ENCODE data around the gene VPS51. TPM values are rescaled to one million over a fixed set of nuclear protein-coding genes. Genes with fewer than 3 reads are reported as not detected.

The VPS51 gene
- total RNA-seq (2022; extraction: Qiagen RNA extraction): 55.8 to 61.2 TPM (median 60.5 TPM) in 5 replicates

DNA sequence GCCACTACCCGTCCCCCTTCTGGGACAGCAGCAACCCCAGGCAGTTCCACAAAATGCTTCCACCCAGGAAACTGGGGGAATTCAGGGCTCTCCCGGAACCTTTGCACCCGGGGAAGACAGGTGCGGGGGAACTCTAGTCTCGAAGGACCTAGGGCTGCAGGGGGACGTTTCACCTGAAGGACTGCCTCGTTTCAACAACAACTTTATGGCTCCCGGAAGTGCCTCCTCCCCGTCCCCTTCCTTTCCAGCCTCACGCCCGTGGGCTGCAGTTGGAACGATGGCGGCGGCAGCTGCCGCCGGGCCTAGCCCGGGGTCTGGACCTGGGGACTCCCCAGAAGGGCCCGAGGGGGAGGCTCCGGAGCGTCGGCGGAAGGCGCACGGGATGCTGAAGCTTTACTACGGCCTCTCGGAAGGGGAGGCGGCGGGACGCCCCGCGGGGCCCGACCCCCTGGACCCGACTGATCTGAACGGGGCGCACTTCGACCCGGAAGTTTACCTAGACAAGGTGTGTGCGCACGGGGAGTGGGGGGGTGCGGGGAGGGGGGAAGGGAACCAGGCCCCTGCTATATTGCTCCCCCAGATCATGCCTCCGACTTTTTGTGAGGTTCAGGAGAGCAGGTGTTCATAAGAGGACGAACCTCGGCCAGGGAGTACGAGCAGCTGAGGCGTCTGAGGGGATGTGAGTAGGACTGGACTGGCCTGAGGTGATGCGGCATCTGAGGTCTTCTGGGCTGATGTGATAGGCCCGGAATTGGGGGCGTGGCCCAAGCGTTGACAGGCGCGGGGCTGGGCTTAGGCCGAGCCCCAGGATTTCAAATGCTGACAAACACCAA is at the start of gene VPS51:
VPS51 (plus strand) TSS at position 241 of the 833 bp plus-strand sequence; CDS start at position 278, 37 bp downstream.

GRCh38 chr11:65058419-65059054 is 37.5 kb upstream of the VPS51 start, which contains the start of gene NAALADL1:
Gene NAALADL1 (minus strand): TSS chr11:65058553. CDS start chr11:65058521, 32 bp downstream.

GRCh38 chr11:65083834-65084597 is 12.0 kb upstream of the VPS51 start, which contains the start of the genes CDCA5 and ZFPL1:
Gene CDCA5 (minus strand): TSS chr11:65084040. CDS start chr11:65083978, 62 bp downstream.
Gene ZFPL1 (plus strand): TSS chr11:65084222. CDS start chr11:65084699, 477 bp downstream.

DNA sequence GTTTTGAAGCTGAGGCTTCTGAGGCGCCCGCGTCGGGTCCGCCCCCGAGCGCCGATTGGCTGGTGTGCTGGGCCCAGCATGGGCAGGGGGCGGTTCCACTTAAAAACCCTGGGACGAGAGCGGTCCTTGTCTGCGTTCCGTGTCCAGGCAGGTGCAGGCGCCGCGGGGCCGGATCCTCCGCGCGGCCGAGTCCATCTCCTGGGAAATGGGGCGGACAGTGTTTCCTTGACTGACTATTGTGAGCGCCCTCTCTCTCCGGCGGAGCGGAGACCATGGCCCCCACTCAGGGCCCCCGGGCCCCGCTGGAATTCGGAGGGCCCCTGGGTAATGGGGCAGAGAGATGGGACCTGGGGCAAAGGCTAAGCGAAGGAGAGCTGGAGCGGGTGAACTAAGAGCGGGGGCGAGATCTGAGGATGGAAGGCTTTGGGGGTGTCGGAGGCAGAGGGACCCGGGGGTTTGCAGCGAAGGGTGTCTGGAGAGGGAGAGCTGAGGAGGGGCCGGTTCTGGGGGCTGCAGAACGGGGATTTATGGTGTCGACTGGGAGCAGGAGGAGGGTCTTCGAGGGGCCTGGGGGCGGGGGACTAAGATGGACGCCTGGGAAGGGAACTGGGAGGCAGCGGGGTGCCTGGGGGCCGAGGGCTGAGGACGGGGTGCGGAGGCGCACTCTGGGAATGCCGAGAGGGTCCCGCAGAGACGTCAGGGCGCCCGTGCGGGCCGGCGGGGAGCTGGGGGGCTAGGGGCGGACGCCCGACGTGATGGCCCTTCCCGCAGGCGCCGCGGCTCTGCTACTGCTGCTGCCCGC is 15.9 kb downstream of the VPS51 start, which contains the start of gene TM7SF2:
TM7SF2 (plus strand) TSS at position 129 of the 802 bp plus-strand sequence; CDS start at position 273, 144 bp downstream.

DNA sequence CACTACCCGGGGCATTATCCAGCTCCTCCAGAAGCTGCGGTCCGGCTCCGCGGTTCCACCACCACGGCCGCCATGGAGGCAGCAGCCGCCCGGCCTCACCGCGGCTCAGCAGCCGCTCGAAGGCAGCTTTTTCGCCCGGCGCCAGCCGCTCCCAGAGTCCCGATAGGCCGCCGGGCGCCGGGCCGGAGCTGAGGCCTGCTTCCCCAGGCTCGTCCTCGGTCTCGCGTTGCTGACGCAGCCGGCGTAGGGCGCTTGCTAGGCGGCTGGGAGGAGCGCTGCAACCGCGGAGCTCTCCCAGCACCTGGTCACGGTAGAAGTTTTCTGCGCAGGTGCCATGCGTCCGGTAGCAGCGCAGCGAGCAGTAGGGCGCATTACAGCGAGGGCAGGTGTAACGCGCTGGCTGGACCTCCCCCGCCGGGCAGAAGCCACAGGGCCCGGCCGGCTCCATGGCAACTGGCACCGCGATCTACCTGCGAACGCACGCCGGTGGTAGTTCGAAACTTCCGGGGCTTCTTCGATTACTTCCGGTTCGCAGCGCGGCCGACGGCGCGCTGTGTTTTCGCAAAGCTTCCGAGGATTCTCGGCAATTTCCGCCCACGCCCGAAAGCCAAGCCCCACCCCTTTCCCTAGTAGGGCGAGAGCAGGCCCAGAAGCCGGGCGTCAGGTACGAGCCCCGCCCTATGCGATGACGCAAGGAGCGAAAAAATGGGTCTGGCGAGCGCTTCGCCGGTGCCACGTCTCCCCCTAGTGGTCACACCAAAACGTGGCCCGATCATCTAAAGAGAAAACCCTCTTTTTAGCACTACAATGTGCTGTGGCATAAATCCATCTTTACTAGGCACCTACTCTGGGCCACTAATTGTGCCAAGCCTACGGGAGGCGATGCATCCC is 21.4 kb downstream of the VPS51 start, which contains the start of gene ZNHIT2:
ZNHIT2 (minus strand) TSS at position 496 of the 891 bp plus-strand sequence; CDS start at position 448, 48 bp downstream.

DNA sequence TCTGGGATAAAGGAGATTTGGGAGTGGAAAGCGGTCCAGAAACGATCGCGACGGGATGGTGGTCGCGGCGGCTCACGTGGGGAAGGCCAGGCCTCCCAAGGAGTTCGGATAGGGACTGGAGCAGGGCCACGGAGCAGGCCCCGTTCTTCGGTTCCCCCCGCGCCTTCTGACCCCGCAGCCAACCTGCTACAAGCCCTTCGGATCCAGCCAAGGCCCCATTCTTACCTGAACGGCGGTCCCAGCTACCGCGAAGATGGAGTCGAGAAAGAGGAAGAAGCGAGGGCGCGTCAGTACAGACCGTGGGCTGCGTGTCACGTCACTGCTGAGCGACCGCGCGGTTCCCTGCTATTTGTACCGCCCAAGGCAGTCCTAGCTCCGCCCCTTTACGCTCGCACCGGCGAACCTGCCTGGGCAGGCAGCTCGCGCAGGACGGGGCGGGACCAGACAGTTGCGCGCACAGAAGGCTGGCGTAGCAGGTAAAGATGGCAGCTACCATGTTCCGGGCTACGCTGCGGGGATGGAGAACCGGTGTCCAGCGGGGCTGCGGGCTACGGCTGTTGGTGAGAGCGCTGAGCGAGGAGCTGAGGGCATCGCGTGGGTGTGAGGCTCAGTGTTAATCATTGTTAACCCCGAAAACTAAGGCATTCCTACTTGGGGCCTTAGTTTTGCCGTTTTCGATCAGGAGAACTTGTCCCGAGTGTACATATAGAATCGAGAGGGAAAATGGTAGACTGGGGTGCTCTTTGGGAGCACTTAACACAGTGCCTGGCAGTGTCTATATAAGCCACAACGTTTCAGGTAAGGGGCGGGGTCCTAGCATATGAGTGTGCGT is 26.1 kb downstream of the VPS51 start, which contains the start of the genes FAU and MRPL49:
FAU (minus strand) TSS at position 270 of the 832 bp plus-strand sequence. CDS start 321 bp downstream, outside the sequence.
MRPL49 (plus strand) TSS at position 457 of the 832 bp plus-strand sequence; CDS start at position 483, 26 bp downstream.

GRCh38 chr11:65134240-65134951 is 38.4 kb downstream of the VPS51 start, which contains the start of gene SYVN1:
Gene SYVN1 (minus strand): TSS chr11:65134519. CDS start chr11:65133601, 918 bp downstream.

Other genes with a start within 250 kb of the VPS51 start
- gene EHD1, start 217.6 kb upstream of the VPS51 start, total RNA-seq (2022; extraction: Qiagen RNA extraction): 83.3 to 124 TPM (median 119 TPM) in 5 replicates
- gene ATG2A, start 179.0 kb upstream of the VPS51 start, total RNA-seq (2022; extraction: Qiagen RNA extraction): 11.0 to 20.8 TPM (median 19.2 TPM) in 5 replicates
- 3.5 to 4.4 TPM (median 4.1 TPM) in 5 replicates for gene PPP2R5B, start 171.5 kb upstream of the VPS51 start, total RNA-seq (2022; extraction: Qiagen RNA extraction)
- gene GPHA2, start 160.3 kb upstream of the VPS51 start, total RNA-seq (2022; extraction: Qiagen RNA extraction): not detected in 5 replicates
- not detected in 5 replicates for gene MAJIN, start 124.1 kb upstream of the VPS51 start, total RNA-seq (2022; extraction: Qiagen RNA extraction)
- 0.33 to 0.65 TPM (median 0.47 TPM) in 5 replicates for gene BATF2, start 99.2 kb upstream of the VPS51 start, total RNA-seq (2022; extraction: Qiagen RNA extraction)
- 172 to 187 TPM (median 178 TPM) in 5 replicates for gene ARL2, start 82.1 kb upstream of the VPS51 start, total RNA-seq (2022; extraction: Qiagen RNA extraction)
- gene SNX15, start 68.8 kb upstream of the VPS51 start, total RNA-seq (2022; extraction: Qiagen RNA extraction): 18.9 to 23.9 TPM (median 22.8 TPM) in 5 replicates
- 33.5 to 51.7 TPM (median 49.0 TPM) in 5 replicates for gene SAC3D1, start 55.0 kb upstream of the VPS51 start, total RNA-seq (2022; extraction: Qiagen RNA extraction)
- gene NAALADL1, start 37.7 kb upstream of the VPS51 start, total RNA-seq (2022; extraction: Qiagen RNA extraction): 0.18 TPM in 1 of 5 replicates, not detected in the others
- 64.4 to 77.1 TPM (median 72.9 TPM) in 5 replicates for gene CDCA5, start 12.2 kb upstream of the VPS51 start, total RNA-seq (2022; extraction: Qiagen RNA extraction)
- gene ZFPL1, start 12.0 kb upstream of the VPS51 start, total RNA-seq (2022; extraction: Qiagen RNA extraction): 33.7 to 38.4 TPM (median 36.4 TPM) in 5 replicates
- 4.6 to 8.6 TPM (median 5.9 TPM) in 5 replicates for gene TM7SF2, start 15.7 kb downstream of the VPS51 start, total RNA-seq (2022; extraction: Qiagen RNA extraction)
- 11.1 to 19.9 TPM (median 19.4 TPM) in 5 replicates for gene ZNHIT2, start 21.5 kb downstream of the VPS51 start, total RNA-seq (2022; extraction: Qiagen RNA extraction)
- 854 to 960 TPM (median 861 TPM) in 5 replicates for gene FAU, start 25.9 kb downstream of the VPS51 start, total RNA-seq (2022; extraction: Qiagen RNA extraction)
- gene MRPL49, start 26.1 kb downstream of the VPS51 start, total RNA-seq (2022; extraction: Qiagen RNA extraction): 66.1 to 73.7 TPM (median 68.6 TPM) in 5 replicates
- 24.1 to 42.1 TPM (median 41.2 TPM) in 5 replicates for gene SYVN1, start 38.3 kb downstream of the VPS51 start, total RNA-seq (2022; extraction: Qiagen RNA extraction)
- not detected in 5 replicates for gene SPDYC, start 74.0 kb downstream of the VPS51 start, total RNA-seq (2022; extraction: Qiagen RNA extraction)
- 85.0 to 136 TPM (median 126 TPM) in 5 replicates for gene CAPN1, start 85.7 kb downstream of the VPS51 start, total RNA-seq (2022; extraction: Qiagen RNA extraction)
- 12.0 to 15.3 TPM (median 13.3 TPM) in 5 replicates for gene POLA2, start 165.7 kb downstream of the VPS51 start, total RNA-seq (2022; extraction: Qiagen RNA extraction)
- 16.1 to 22.5 TPM (median 19.6 TPM) in 5 replicates for gene CDC42EP2, start 218.7 kb downstream of the VPS51 start, total RNA-seq (2022; extraction: Qiagen RNA extraction)
- 38.8 to 42.8 TPM (median 42.2 TPM) in 5 replicates for gene DPF2, start 237.6 kb downstream of the VPS51 start, total RNA-seq (2022; extraction: Qiagen RNA extraction)

Measured in A549 treated with dexamethasone at 1 μM for 4 hours (cell line).